NK-92 (cell line): ENCODE results near the gene AKR7A2.
"Not testable (repeated sequence)": the region's sequence is repeated elsewhere in the genome, so short reads cannot be mapped to it uniquely, and the experiment has no call there.

Source experiments
- DNase-seq: peaks from one replicate; lab custom pipeline; 2025; ENCODE audit not compliant: unreplicated experiment; lab: John Stamatoyannopoulos, UW

AKR7A2 gene

GRCh38 chr1:19307794-19308508 is 4.0 kb downstream of the AKR7A2 start:
- no peak for DNase-seq

- no peak for DNase-seq
Observed at GRCh38 chr1:19306941-19307340, 5.0 kb downstream of the AKR7A2 start.

- DNase-seq: no peak
Observed at GRCh38 chr1:19305880-19306279, 6.1 kb downstream of the AKR7A2 start.

- not testable (repeated sequence) for DNase-seq
Observed at GRCh38 chr1:19304081-19304480, 7.9 kb downstream of the AKR7A2 start.

- no peak for DNase-seq
Observed at GRCh38 chr1:19300211-19300610, 11.7 kb downstream of the AKR7A2 start.

- no peak for DNase-seq
Observed at GRCh38 chr1:19294638-19295037, 17.3 kb downstream of the AKR7A2 start.

GRCh38 chr1:19289244-19289643 is 22.7 kb downstream of the AKR7A2 start:
- DNase-seq: no peak

GRCh38 chr1:19288324-19289241 is 23.4 kb downstream of the AKR7A2 start, which contains the start of gene AKR7A3:
AKR7A3 (minus strand) TSS chr1:19288770; CDS start chr1:19288709, 61 bp downstream.
- DNase-seq: not testable (repeated sequence)

GRCh38 chr1:19287436-19288185 is 24.3 kb downstream of the AKR7A2 start:
- DNase-seq: no peak

GRCh38 chr1:19285807-19286206 is 26.1 kb downstream of the AKR7A2 start:
- DNase-seq: not testable (repeated sequence)

GRCh38 chr1:19285366-19285765 is 26.6 kb downstream of the AKR7A2 start:
- not testable (repeated sequence) for DNase-seq

- no peak for DNase-seq
Observed at GRCh38 chr1:19284881-19285280, 27.1 kb downstream of the AKR7A2 start.

- DNase-seq: no peak
Observed at GRCh38 chr1:19283891-19284290, 28.1 kb downstream of the AKR7A2 start.

GRCh38 chr1:19274636-19275035 is 37.3 kb downstream of the AKR7A2 start:
- DNase-seq: no peak

GRCh38 chr1:19273844-19274531 is 38.0 kb downstream of the AKR7A2 start:
- DNase-seq: not testable (repeated sequence)

GRCh38 chr1:19273106-19273843 is 38.7 kb downstream of the AKR7A2 start:
- DNase-seq: no peak

- DNase-seq: no peak
Observed at GRCh38 chr1:19272064-19272463, 39.9 kb downstream of the AKR7A2 start.

- DNase-seq: not testable (repeated sequence)
Observed at GRCh38 chr1:19270343-19270730, 41.6 kb downstream of the AKR7A2 start.

GRCh38 chr1:19269427-19270342 is 42.3 kb downstream of the AKR7A2 start:
- not testable (repeated sequence) for DNase-seq
